Esophagus squamous epithelium (tissue), 4 donors: Measurements from ENCODE around the gene CYP2F1.

ENCODE experiments used
- POLR2A ChIP-seq, 4 donors: fragments of 450-650 bp; IDR thresholded peaks; one replicate each; pipeline ENCODE4 v1.6.1; 2017; ENCODE audit warnings: antibody characterized with exemption in 4 of 4, mild to moderate bottlenecking in 4 of 4, moderate library complexity in 3 of 4
- TF ChIP-seq, protein P1 (sequence below), 6 experiments: fragments of 450-650 bp in 4 of 6; fragments of 200-600 bp in 2 of 6; sonication (generic) in 2 of 6; IDR thresholded peaks; one replicate each; pipeline ENCODE4 v1.5.1; 2016 to 2019; ENCODE audit warnings: antibody characterized with exemption in 6 of 6, mild to moderate bottlenecking in 4 of 6, moderate library complexity in 4 of 6

DNA sequence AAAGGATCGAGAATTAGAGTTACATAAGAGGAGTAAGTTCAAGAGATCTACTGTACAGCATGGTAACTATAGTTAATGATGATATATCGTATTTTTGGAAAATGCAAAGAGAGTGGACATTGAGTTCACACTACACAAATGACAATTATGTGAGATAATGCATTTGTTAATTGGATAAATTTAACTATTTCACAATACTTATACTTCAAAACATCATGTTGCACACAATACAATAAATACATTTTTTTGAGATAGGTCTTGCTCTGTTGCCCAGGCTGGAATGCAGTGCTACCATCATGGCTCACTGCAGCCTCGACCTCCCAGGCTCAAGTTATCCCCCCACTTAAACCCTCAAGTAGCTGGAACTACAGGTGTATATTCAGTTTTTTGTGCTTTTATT is 8.1 kb upstream of the CYP2F1 start:
- no peak for TF ChIP-seq POLR2A (IDR thresholded peaks at IDR 0.05)
- TF ChIP-seq, protein P1, sequence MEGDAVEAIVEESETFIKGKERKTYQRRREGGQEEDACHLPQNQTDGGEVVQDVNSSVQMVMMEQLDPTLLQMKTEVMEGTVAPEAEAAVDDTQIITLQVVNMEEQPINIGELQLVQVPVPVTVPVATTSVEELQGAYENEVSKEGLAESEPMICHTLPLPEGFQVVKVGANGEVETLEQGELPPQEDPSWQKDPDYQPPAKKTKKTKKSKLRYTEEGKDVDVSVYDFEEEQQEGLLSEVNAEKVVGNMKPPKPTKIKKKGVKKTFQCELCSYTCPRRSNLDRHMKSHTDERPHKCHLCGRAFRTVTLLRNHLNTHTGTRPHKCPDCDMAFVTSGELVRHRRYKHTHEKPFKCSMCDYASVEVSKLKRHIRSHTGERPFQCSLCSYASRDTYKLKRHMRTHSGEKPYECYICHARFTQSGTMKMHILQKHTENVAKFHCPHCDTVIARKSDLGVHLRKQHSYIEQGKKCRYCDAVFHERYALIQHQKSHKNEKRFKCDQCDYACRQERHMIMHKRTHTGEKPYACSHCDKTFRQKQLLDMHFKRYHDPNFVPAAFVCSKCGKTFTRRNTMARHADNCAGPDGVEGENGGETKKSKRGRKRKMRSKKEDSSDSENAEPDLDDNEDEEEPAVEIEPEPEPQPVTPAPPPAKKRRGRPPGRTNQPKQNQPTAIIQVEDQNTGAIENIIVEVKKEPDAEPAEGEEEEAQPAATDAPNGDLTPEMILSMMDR (IDR thresholded peaks at IDR 0.05): no peak
